GM19240 (cell line): ENCODE data around the gene TFF2.

ENCODE experiments used
- DNase-seq: peaks from one replicate; pipeline ENCODE4 v3.0.0; 2011; ENCODE audit warnings: low spot score; ENCODE audit not compliant: insufficient read length

The TFF2 gene

GRCh38 chr21:42321231-42321630 is 29.6 kb downstream of the TFF2 start:
- no peak for DNase-seq

GRCh38 chr21:42320791-42321190 is 30.0 kb downstream of the TFF2 start:
- no peak for DNase-seq

GRCh38 chr21:42319851-42320572 is 30.8 kb downstream of the TFF2 start:
- no peak for DNase-seq

GRCh38 chr21:42319376-42319775 is 31.4 kb downstream of the TFF2 start:
- no peak for DNase-seq

GRCh38 chr21:42317826-42318746 is 32.7 kb downstream of the TFF2 start:
- DNase-seq: no peak

- DNase-seq: no peak
Observed at GRCh38 chr21:42317341-42317741, 33.5 kb downstream of the TFF2 start.

- no peak for DNase-seq
Observed at GRCh38 chr21:42316891-42317290, 33.9 kb downstream of the TFF2 start.

- DNase-seq: no peak
Observed at GRCh38 chr21:42315296-42315891, 35.4 kb downstream of the TFF2 start, which contains the start of gene TFF3. Gene TFF3, minus strand, starts transcription at chr21:42315409. Its CDS starts 35 bp downstream, at chr21:42315374.

GRCh38 chr21:42314616-42315295 is 36.0 kb downstream of the TFF2 start:
- no peak for DNase-seq

- DNase-seq: no peak
Observed at GRCh38 chr21:42313501-42313969, 37.3 kb downstream of the TFF2 start.

- no peak for DNase-seq
Observed at GRCh38 chr21:42312626-42313104, 38.1 kb downstream of the TFF2 start.

GRCh38 chr21:42311816-42312625 is 38.8 kb downstream of the TFF2 start:
- DNase-seq: no peak

- no peak for DNase-seq
Observed at GRCh38 chr21:42311160-42311559, 39.6 kb downstream of the TFF2 start.

GRCh38 chr21:42310411-42311001 is 40.3 kb downstream of the TFF2 start:
- DNase-seq: no peak

- DNase-seq: peak; percentile 73
Observed at GRCh38 chr21:42309753-42310213, 41.0 kb downstream of the TFF2 start.

GRCh38 chr21:42308914-42309752 is 41.7 kb downstream of the TFF2 start:
- DNase-seq: no peak

- DNase-seq: no peak
Observed at GRCh38 chr21:42308161-42308913, 42.5 kb downstream of the TFF2 start.

GRCh38 chr21:42307106-42307505 is 43.7 kb downstream of the TFF2 start:
- no peak for DNase-seq
